GM19023 (cell line): ENCODE data around the gene EMILIN2.
"Not testable (repeated sequence)": the region's sequence is repeated elsewhere in the genome, so short reads cannot be mapped to it uniquely, and the experiment has no call there.

Experiments
- ATAC-seq: cut with Tn5 transposase; IDR thresholded peaks from one replicate; pipeline ENCODE4 v1.9.1; 2021; ENCODE audit warnings: mild to moderate bottlenecking, moderate library complexity; ENCODE audit not compliant: unreplicated experiment

The EMILIN2 gene

DNA sequence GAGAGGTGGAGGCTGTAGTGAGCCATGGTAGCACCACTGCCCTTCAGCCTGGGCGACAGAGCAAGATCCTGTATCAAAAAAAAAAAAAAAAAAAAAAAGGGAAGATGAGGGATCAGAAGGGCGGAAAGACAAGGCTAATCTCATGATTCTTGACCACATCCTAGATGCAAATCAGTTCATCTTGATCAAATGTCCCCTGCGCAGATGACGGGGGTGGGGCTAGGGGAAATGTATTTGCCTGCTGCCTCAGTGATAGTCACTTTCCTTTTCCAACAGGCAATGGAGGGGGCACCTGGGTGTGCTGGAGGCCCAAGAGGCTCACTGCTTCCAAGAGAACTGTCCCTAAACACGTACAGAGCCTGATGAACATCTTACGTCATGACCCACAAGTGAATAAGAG lies 3.7 kb upstream of the EMILIN2 start:
- ATAC-seq: no peak

DNA sequence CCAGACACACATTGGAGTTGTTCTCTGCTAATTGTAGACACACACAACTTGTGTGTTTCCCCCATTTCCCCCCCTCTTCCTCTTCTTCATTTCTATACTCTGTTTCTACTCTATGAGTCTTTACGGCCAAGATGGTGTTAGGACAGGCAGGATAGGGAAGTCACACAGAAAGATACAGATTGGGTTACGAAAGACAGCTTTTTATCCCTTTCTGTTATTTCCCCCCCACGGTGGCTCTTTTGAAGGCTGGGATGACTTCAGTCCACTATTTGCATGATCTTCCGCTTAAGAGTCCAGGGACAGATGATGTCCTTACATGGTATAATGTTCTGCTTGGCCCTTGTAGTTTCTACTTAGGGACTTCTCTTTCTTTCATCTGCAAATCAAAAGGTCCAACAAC lies 1.6 kb upstream of the EMILIN2 start:
- ATAC-seq: no peak

DNA sequence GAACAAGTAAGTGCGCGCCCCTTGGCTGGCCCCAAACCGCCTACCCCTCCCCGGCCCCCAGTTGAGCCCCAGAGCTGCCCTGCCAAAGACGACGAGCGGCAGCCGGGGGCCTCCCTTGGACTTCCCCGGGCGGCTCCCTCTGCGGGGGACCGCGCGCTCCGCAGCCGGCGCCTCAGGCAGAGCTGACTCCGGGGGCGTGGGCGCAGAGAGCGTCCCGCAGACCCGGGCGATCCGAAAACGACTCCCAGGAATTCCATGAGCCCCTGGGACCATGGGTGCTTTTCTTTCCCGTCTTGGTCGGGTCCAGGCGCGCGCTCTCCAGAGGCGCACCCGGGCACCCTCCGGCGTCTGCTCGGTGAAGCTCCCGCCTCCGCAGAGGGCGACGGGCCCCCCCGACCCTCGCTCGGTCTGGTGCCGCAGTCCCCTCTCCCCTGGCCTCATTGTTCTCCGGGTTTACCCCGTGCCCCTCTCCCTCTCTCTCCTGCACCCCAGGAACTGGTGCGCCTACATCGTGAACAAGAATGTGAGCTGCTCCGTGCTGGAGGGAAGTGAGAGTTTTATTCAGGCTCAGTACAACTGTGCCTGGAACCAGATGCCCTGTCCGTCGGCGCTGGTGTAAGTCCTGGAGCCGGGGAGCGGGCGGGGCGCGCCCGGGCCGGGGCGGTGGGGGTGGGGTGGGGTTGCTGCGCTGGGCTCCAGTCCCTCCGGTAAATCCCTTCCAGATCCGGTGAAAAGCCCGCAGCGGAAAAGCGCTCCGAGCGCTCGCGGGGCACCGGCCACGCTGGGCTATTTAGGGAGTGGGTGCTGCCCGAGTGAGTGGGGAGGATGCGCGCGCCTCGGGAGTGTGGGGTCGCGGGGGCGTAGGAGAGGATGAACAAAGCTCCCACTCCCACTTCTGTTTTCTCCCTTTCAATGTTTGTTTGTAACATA lies 776 bp downstream of the EMILIN2 start:
- ATAC-seq: peak; percentile 40

DNA sequence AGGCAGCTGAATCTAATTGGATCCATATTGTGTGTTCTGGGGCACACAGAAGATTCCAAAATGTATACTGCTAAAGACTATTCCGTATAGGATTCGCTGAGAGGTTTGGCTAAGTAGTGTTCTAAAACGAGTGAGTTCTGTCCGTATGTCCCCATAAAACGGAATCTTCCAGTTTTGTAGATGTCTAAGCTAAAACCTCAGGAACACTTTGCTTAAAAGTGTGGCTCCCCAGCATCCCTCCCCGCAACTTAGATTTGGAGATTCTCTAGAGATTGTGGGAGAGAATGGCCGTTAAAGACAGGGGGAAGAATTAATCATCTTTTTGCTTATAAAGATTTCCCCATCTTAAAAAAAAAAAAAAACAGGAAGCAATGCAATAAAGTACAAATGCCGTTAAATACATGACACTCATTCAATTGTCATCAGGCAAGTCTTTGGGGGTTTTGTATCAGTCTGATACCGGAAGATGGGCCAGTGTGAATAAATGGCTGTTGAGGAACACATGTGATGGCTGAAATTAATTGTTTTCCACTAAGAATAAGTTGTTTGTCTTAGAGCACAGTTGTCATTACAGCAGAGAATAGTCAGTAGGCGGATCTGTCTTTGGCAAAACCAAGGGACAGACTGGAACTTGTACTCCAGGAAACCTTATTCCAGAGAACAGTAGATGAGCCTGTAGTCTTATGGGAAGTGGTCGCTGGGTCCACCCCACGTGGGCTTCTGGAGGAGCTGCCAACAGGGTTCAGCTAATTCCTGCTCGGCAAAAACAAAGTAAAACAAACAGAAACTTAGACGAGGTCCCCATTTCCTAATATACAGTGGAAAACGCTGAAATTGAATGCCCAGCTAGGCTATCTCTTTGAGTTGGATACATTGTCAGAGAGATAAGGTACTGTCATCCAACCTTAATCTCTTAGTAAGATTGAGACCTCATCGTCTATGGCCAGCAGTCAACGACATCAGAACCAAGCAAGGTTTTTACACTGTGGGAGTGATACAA lies 1.7 kb downstream of the EMILIN2 start:
- ATAC-seq: no peak

DNA sequence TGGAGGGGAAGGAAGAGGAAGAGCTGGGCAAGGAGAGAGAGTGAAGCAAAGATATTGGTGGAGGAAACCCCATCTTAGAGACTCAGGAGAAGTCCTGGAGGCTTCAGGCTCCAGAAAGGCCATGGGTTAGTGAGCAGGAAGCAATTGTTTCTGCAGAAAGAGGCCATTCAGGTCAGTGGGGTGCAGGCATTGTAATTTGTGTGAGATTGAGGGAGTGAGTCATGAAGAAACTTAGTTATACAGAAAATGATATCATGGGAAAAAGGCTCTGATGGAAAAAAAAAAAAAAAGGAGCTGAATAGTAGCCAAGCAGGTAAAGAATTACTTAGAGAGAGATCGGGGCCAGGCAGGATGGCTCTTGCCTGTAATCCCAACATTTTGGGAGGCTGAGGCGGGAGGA lies 4.0 kb downstream of the EMILIN2 start:
- ATAC-seq: no peak

DNA sequence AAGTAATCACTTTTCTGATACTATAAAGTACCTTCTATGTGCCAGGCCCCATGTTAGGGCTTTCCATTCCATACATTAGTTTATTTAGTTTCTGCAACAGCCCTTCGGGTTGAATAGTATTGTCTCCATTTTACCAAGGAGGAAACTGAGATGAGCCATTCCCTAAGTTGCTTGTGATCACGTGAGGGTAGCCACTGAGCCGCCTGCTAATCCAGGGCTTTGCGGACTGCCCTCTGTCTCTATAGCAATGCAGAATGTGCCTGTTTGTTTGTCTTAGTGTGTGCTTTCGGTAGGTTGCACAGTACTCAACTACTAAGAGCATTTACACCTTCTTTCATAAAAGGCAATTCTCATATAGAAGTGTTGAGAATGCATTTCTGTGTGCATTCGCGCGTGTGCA lies 5.0 kb downstream of the EMILIN2 start:
- ATAC-seq: no peak

DNA sequence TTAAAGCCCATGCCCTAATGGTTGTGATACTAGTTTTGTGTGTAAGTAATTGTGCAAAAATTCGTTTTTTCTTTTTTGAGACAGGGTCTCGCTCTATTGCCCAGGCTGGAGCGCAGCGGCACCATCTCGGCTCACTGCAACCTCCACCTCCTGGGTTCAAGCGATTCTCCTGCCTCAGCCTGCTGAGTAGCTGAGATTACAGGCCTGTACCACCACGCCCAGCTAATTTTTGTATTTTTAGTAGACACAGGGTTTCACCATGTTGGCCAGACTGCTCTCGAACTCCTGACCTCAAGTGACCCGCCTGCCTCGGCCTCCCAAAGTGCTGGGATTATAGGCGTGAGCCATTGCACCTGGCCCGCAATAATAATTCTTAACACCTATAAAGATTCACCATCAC lies 5.7 kb downstream of the EMILIN2 start:
- ATAC-seq: not testable (repeated sequence)

DNA sequence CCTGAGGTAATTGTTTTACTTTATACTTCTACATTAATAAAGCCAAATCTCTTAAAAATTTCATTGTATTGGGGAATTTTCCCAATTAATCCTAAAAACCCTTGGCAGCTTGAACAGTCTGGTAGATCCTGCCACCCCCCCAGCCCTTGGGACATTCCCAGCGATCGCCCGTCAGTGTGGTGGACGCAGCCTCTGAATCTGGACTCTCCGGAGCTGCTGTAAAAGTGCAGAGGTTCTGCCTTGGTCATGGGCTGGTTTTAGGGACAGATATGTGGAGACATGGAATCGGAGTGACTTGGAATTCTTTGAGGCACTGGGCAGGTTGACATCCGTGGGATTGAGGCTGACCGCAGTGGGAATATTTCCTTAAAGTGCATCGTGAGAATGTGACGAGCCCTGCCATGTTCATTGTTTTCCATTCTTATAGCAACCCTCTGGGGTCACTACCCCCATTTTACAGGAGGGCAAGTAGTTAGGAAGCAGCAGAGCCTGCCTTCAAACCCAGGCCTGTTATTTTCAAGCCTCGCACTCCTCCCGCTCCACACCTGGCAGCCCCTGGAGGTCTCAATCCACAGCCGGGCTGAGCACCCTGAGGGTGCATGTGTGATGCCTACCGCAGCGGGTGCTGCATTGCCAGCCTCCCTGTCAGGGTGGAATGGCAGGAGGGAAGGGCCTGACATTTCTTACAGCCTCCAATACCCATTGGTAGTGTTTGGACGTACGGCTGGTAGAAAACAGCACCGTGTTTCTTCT lies 6.5 kb downstream of the EMILIN2 start:
- ATAC-seq: no peak

DNA sequence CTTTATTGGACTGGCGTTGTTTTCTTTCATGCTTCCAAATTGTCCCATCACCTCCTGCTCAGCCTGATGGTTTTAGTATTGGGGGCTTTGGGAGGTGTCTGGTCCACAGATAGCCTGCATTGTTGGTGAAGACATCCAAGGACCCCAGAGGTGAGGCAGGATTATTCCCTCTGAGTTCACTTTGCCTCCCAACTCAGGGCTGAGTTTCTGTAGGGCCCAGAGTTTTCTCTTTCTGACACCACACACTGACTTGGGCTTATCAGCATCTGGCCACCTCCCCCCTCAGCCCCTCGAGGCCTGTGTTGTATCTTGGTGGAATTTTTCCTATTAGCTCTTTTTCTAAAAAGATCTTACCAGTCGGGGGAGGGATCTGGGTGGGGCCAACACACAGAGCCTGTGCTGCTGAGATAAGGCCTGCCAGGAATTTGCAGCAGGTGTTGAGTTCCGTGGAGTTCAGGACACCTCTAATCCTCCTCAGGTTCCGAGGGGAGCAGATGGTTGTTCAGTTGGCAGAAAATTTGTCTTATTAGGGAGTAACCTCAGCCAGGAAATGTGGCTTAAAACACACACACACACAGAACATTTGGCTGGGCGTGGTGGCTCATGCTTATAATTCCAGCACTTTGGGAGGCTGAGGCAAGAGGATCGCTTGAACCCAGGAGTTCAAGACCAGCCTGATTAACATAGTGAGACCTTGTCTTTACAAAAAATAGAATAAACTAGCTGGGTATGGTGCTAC lies 7.3 kb downstream of the EMILIN2 start:
- no peak for ATAC-seq

DNA sequence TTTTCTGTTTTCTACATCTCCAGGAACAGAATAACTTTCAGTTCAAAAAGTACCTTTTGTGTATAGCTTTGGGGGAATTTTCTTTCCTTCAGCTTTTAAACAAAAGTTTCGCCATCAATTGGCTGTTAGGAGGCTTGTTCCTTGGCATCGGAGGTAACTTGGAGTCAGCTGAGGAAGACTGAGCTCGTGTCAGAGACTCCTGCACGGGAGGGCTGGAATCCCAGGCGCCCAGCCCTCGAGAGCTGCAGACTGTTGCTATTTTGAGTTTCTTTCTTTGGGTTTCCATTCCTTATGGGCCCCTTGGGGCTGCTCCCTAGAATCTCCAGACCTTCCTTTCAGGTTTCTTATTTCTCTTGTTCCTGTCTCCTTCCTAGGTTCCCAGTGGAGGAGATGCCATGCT lies 8.1 kb downstream of the EMILIN2 start:
- no peak for ATAC-seq

DNA sequence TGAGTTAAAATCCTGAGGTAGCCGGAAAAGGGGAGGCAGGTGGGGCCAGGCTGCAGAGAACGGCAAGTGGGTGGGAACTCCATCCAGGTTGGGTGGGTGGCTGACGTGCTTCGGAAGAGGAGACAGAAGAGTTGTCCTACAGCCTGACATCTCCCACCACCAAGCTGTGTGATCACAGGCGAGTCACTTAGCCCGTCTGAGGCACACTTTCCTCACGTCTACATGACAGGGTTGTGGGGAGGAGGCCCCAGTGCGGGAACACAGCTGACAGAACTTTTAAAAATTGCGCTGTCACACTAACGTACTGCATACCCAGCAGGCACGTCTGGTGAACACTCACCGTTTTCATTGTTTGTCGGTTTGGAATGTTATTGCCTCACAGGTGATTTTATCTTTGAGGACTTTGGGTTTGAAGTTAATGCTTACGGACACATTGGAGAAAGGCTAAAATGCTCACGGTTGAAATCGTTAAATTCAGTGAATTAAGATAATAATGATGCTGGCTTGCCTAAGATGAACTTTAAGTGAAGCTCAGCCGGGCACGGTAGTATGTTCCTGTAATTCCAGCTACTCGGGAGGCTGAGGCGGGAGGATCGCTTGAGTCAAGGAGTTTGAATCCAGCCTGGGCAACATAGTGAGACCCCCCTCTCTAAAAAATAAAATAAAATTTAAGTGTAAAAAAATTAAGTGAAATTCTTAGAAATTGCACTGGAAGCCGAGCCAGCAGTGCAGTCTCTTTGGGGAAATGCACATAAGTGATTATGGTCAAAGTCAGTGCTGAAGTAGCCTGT lies 8.9 kb downstream of the EMILIN2 start:
- no peak for ATAC-seq

DNA sequence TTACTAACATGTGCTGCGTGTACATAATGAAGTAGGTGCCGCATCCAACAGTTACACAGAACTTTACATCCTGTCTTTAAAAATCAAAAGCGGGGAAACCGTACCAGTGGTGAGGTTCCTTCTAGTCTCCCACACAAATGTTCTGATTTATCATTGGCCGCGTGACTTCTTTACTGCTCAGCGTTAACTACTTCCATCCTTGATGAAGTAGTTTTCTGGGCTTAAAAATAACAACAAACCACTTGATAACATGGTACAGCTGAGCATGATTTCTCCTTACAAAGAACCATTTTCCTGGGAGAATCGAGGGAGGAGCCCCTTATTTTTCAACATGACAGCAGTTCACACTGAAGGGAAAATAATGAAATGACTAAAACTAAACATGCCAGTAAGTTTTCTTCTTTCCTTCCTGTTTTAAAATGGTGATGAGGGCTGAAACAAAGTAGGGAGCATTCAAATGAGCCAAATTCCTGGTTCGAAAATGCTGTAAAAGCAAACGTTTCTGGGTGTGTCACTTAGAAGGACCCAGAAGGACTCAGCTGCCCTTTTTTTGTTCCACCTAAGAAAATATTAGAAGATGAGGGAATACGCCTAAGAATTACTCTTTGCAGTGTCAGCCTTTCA lies 9.9 kb downstream of the EMILIN2 start:
- no peak for ATAC-seq

DNA sequence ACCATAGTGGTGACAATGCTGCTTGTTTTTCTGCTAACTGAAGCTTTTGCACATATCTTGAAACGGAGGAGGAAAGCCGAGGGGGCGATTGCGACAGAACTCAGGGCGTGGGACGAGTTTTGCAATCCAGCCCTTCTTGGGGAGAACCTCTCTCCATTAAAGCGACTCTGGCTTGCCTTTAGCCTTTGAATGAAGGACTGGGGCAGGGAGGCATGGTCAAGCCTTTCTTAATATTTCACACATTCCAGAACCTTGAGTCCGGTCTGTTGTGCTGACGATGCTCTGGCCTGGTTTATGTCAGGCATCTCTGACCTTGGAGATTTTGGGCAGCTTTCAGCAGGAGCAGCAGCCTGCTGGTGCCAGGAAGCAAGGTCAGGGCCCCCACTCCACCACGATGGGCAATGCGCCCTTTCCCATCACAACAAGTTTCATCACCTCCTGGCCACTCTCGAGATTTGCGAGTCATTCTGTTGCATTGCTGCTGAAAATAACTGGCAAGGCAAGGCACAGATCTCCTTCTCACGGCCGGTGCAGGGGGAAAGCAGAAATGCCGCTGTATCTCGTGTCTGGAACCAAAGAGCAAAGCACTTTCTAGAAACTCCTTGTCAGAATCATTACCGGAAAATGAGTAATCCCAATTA lies 10.8 kb downstream of the EMILIN2 start:
- ATAC-seq: no peak

DNA sequence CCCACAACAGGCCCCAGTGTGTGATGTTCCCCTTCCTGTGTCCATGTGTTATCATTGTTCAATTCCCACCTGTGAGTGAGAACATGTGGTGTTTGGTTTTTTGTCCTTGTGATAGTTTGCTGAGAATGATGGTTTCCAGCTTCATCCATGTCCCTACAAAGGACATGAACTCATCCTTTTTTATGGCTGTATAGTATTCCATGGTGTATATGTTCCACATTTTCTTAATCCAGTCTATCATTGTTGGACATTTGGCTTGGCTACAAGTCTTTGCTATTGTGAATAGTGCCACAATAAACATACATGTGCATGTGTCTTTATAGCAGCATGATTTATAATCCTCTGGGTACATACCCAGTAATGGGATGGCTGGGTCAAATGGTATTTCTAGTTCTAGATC lies 13.6 kb downstream of the EMILIN2 start:
- not testable (repeated sequence) for ATAC-seq

DNA sequence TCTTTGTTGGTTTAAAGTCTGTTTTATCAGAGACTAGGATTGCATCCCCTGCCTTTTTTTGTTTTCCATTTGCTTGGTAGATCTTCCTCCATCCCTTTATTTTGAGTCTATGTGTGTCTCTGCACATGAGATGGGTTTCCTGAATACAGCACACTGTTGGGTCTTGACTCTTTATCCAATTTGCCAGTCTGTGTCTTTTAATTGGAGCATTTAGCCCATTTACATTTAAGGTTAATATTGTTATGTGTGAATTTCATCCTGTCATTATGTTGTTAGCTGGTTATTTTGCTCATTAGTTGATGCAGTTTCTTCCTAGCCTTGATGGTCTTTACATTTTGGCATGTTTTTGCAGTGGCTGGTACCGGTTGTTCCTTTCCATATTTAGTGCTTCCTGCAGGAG lies 17.2 kb downstream of the EMILIN2 start:
- not testable (repeated sequence) for ATAC-seq

DNA sequence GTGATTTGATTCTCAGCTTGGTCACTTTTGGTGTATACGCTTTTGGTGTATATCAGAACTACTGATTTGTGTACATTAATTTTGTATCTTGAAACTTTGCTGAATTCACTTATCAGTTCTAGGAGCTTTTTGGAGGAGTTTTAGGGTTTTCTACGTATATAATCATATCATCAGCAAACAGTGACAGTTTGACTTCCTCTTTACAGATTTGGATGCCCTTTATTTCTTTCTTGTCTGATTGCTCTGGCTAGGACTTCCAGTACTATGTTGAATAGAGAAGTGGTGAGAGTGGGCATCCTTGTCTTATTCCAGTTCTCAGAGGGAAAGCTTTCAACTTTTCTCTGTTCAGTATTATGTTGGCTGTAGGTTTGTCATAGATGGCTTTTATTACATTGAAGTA lies 19.7 kb downstream of the EMILIN2 start:
- ATAC-seq: not testable (repeated sequence)

DNA sequence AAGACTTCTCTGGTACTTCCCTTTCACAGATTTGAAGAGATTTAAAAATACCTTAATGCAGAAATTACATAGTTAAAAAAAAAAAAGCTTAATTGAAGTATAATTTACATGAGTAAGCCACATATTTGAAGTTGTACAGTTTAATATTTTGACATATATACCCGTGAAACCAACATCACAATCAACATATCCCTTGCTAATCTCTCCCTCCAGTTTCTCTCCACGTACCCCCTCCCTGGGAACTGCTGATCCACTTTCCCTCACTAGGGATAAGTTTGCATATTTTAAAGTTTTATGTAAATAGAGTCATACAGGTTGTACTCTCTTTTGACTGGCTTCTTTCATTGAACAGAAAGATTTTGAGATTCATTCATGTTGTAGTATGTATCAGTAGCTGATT lies 22.4 kb downstream of the EMILIN2 start:
- no peak for ATAC-seq

DNA sequence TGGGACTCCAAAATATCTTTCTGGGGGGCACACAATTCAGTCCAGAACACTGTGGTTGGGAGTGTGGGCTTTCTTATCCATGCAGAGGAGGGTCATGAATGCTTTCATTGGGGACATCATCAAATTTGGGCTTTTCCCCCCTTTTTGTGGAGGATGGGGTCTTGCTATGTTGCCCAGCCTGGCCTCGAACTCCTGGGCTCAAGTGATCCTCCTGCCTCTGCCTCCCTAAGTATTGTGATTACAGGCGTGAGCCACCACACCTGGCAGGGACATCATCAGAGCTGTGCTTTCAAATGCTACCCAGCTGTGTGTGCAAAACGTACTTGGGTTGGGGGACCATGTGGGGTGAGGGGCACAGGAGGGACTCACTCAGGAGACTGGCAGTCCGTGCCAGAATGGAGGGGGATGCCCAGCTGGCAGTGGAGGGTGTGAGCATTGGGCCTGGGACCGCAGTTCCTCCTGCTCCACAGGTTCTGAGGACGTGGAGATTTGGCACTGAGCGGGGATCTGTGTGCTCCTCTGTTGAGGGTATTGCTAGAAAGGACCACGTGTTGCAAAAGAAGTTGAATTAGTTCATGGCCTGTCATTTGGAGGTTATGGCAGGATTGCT lies 24.4 kb downstream of the EMILIN2 start:
- no peak for ATAC-seq
